ENCODE results near the gene SOCS1.

DNA sequence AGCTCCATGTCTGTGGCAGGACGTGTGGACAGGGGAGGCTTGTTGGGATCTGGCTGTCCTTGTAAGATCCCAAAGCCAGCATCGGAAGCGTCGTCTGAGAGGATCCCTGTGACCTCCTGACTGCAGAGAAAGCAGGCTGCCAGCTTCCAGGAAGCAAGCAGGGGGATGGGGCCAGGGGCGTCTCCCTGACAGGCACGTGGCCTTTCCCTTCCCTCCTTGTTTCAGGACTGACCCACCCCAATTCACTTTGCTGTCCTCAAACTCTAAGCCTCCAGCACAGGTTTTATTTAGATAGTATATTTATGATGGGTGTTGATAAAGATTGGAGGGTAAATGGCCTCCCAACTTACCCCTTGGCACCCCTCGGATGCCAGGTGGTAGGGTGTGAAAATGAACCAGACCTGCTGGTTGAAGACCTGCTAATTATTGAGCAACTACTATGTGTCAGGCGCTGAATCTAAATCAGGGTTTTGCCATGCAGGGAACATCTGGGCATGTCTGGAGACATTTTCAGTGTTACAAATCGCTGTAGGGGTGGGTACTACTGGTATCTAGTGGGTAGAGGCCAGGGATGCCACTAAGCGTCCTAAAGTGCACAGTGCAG, 24.5 kb downstream of the SOCS1 start:
- TF ChIP-seq, protein P1, sequence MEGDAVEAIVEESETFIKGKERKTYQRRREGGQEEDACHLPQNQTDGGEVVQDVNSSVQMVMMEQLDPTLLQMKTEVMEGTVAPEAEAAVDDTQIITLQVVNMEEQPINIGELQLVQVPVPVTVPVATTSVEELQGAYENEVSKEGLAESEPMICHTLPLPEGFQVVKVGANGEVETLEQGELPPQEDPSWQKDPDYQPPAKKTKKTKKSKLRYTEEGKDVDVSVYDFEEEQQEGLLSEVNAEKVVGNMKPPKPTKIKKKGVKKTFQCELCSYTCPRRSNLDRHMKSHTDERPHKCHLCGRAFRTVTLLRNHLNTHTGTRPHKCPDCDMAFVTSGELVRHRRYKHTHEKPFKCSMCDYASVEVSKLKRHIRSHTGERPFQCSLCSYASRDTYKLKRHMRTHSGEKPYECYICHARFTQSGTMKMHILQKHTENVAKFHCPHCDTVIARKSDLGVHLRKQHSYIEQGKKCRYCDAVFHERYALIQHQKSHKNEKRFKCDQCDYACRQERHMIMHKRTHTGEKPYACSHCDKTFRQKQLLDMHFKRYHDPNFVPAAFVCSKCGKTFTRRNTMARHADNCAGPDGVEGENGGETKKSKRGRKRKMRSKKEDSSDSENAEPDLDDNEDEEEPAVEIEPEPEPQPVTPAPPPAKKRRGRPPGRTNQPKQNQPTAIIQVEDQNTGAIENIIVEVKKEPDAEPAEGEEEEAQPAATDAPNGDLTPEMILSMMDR (IDR thresholded peaks at IDR 0.05) = no peak
- no peak for TF ChIP-seq POLR2A (IDR thresholded peaks at IDR 0.05)

Measured in right lobe of liver (tissue), 4 donors.